22Rv1 (cell line): Measurements from ENCODE around the gene CETP.
A peak's percentile ranks its signal among the peaks of the same experiment; 100 is the strongest.

Source experiments
- H3K27ac ChIP-seq: fragments of 450-650 bp; 2 replicates; pipeline ENCODE4 v1.5.1; 2017
- CTCF ChIP-seq: fragments of 450-650 bp; IDR thresholded peaks from 2 replicates; pipeline ENCODE4 v1.5.1; 2017; ENCODE audit warnings: mild to moderate bottlenecking
- ZFX ChIP-seq: fragments of 450-650 bp; IDR thresholded peaks from 2 replicates; pipeline ENCODE4 v1.6.1; 2017; ENCODE audit warnings: antibody characterized with exemption, borderline replicate concordance

The CETP gene

GRCh38 chr16:56936491-56936890 lies 25.3 kb upstream of the CETP start:
- TF ChIP-seq ZFX (no peak), CTCF (no peak)
- H3K27ac ChIP-seq: peak overlapping the region; percentile 15; the same call in 1 of the 2 replicates

- peak overlapping the region; percentile 15; the same call in 1 of the 2 replicates for H3K27ac ChIP-seq
- no peak for TF ChIP-seq ZFX
- no peak for TF ChIP-seq CTCF
Observed at GRCh38 chr16:56936950-56937349, 24.8 kb upstream of the CETP start.

GRCh38 chr16:56938664-56939513 lies 22.9 kb upstream of the CETP start:
- H3K27ac ChIP-seq: 0 out of 2 replicates have a peak overlapping the region, but pooled peaks have one; percentile 6
- TF ChIP-seq CTCF (no peak), ZFX (no peak)

- H3K27ac ChIP-seq: 0 out of 2 replicates have a peak overlapping the region, but pooled peaks have one; percentile 6
- TF ChIP-seq CTCF: no peak
- no peak for TF ChIP-seq ZFX
Observed at GRCh38 chr16:56939801-56940200, 21.9 kb upstream of the CETP start.

- TF ChIP-seq ZFX (no peak), CTCF (no peak)
- peak overlapping the region; percentile 6; the same call in 1 of the 2 replicates for H3K27ac ChIP-seq
Observed at GRCh38 chr16:56941092-56941491, 20.7 kb upstream of the CETP start.

GRCh38 chr16:56941856-56942331 lies 19.9 kb upstream of the CETP start:
- H3K27ac ChIP-seq: no peak overlapping the region
- TF ChIP-seq CTCF (no peak), ZFX (no peak)

- TF ChIP-seq ZFX: no peak
- no peak for TF ChIP-seq CTCF
- H3K27ac ChIP-seq: peak overlapping the region; percentile 6; the same call in 1 of the 2 replicates
Observed at GRCh38 chr16:56943761-56944375, 17.9 kb upstream of the CETP start.
